IMR-90 (cell line): ENCODE measurements around the gene PTPRO. TPM values are rescaled to one million over a fixed set of nuclear protein-coding genes. Genes with fewer than 3 reads are reported as not detected.

Experiments
- ATAC-seq: fragments of 200-7000 bp; cut with Tn5 transposase; 2 replicates; pipeline ENCODE4 v1.9.1; 2020; ENCODE audit warnings: low read depth, mild to moderate bottlenecking, moderate library complexity
- BruUV-seq: library from RNA; stranded (reverse); fragments of 400-500 nt; replicated peaks from 2 replicates; lab custom pipeline; 2021; lab: Mats Ljungman, UMichigan
- CTCF ChIA-PET: fragments of 300-600 bp; formaldehyde crosslinking; extraction: SDS; loops from one replicate; lab custom pipeline; 2021; ENCODE audit warnings: antibody characterized with exemption; lab: Yijun Ruan, JAX
- POLR2A ChIA-PET: fragments of 300-600 bp; sonication (Branson Sonifier 250); formaldehyde crosslinking; loops from one replicate; lab custom pipeline; 2022; ENCODE audit warnings: antibody characterized with exemption; ENCODE audit not compliant: unreplicated experiment; lab: Charles Lee
- DNase-seq: peaks from one replicate; pipeline ENCODE4 v3.0.0; 2013
- H2AFZ ChIP-seq: replicated peaks from 2 replicates; pipeline ENCODE3; 2013; ENCODE audit warnings: low read length, mild to moderate bottlenecking; ENCODE audit not compliant: poor library complexity
- H2AK5ac ChIP-seq: 2 replicates; pipeline ENCODE4 v1.6.1; 2013; ENCODE audit warnings: low read depth, low read length, inconsistent platforms
- H2AK9ac ChIP-seq: replicated peaks from 2 replicates; pipeline ENCODE3; 2013; ENCODE audit warnings: mild to moderate bottlenecking, low read depth, low read length, moderate library complexity; ENCODE audit not compliant: poor library complexity
- H2BK120ac ChIP-seq: 2 replicates; pipeline ENCODE4 v1.6.1; 2013; ENCODE audit warnings: low read depth, low read length, inconsistent platforms
- H2BK15ac ChIP-seq: 3 replicates; pipeline ENCODE4 v1.6.1; 2013; ENCODE audit warnings: low read depth, low read length, inconsistent platforms
- H2BK20ac ChIP-seq: 2 replicates; pipeline ENCODE4 v1.6.1; 2013; ENCODE audit warnings: low read depth, mild to moderate bottlenecking, inconsistent platforms, low read length, moderate library complexity
- H2BK5ac ChIP-seq: 2 replicates; pipeline ENCODE4 v1.6.1; 2013; ENCODE audit warnings: mild to moderate bottlenecking, low read depth, low read length, inconsistent platforms; ENCODE audit not compliant: poor library complexity, severe bottlenecking
- H3K14ac ChIP-seq: replicated peaks from 2 replicates; pipeline ENCODE4 v1.6.1; 2013; ENCODE audit warnings: low read depth, low read length, inconsistent platforms
- H3K18ac ChIP-seq: 2 replicates; pipeline ENCODE4 v1.6.1; 2013; ENCODE audit warnings: low read depth, low read length, control low read depth
- H3K23ac ChIP-seq: 2 replicates; pipeline ENCODE4 v1.6.1; 2013; ENCODE audit warnings: low read depth, low read length, inconsistent platforms
- H3K27ac ChIP-seq: 2 replicates; pipeline ENCODE4 v1.5.1; 2013; ENCODE audit warnings: mild to moderate bottlenecking, control low read depth, low read length; ENCODE audit not compliant: insufficient read depth
- H3K27me3 ChIP-seq: 2 replicates; pipeline ENCODE4 v1.6.1; 2013; ENCODE audit warnings: low read length; ENCODE audit not compliant: control insufficient read depth, insufficient read depth
- H3K36me3 ChIP-seq: 2 replicates; pipeline ENCODE4 v1.6.1; 2013; ENCODE audit warnings: low read length, mixed read lengths; ENCODE audit not compliant: control insufficient read depth, insufficient read depth
- H3K4ac ChIP-seq: 2 replicates; pipeline ENCODE4 v1.6.1; 2013; ENCODE audit warnings: low read depth, low read length, inconsistent platforms
- H3K4me1 ChIP-seq: 2 replicates; pipeline ENCODE4 v1.6.1; 2013; ENCODE audit warnings: low read length, mixed read lengths; ENCODE audit not compliant: control insufficient read depth, insufficient read depth
- H3K4me2 ChIP-seq: 2 replicates; pipeline ENCODE4 v1.6.1; 2013; ENCODE audit warnings: low read depth, mild to moderate bottlenecking, control low read depth, low read length, moderate library complexity
- H3K4me3 ChIP-seq: 2 replicates; pipeline ENCODE4 v1.5.1; 2013; ENCODE audit warnings: low read depth, mild to moderate bottlenecking, control low read depth, low read length, moderate library complexity; ENCODE audit not compliant: insufficient read depth
- H3K56ac ChIP-seq: 2 replicates; pipeline ENCODE4 v1.6.1; 2013; ENCODE audit warnings: low read length, inconsistent platforms; ENCODE audit not compliant: insufficient read depth; ENCODE audit errors: extremely low read depth
- H3K79me1 ChIP-seq, 2 experiments: 2 replicates each; pipeline ENCODE4 v1.6.1; 2013; ENCODE audit warnings: low read length in 2 of 2, inconsistent platforms in 1 of 2, low read depth in 1 of 2
- H3K9ac ChIP-seq: 2 replicates; pipeline ENCODE4 v1.6.1; 2013; ENCODE audit warnings: low read depth, low read length, control low read depth
- H3K9me1 ChIP-seq: 2 replicates; pipeline ENCODE4 v1.6.1; 2013; ENCODE audit warnings: low read length, inconsistent platforms; ENCODE audit not compliant: insufficient read depth
- H3K9me3 ChIP-seq: 2 replicates; pipeline ENCODE4 v1.6.1; 2013; ENCODE audit warnings: low read length; ENCODE audit not compliant: control insufficient read depth, insufficient read depth
- H4K20me1 ChIP-seq: 2 replicates; pipeline ENCODE4 v1.6.1; 2013; ENCODE audit warnings: low read length, inconsistent platforms; ENCODE audit not compliant: insufficient read depth
- H4K5ac ChIP-seq: 2 replicates; pipeline ENCODE4 v1.6.1; 2013; ENCODE audit warnings: mild to moderate bottlenecking, low read depth, low read length, control low read depth
- H4K8ac ChIP-seq, 2 experiments: 2 replicates each; pipeline ENCODE4 v1.6.1; 2013; ENCODE audit warnings: low read depth in 2 of 2, low read length in 2 of 2, control low read depth in 1 of 2, inconsistent platforms in 1 of 2
- H4K91ac ChIP-seq: 2 replicates; pipeline ENCODE4 v1.6.1; 2013; ENCODE audit warnings: low read depth, low read length, inconsistent platforms; ENCODE audit not compliant: insufficient read depth
- MAZ ChIP-seq: IDR thresholded peaks from 2 replicates; pipeline ENCODE4 v1.6.1; 2012; ENCODE audit warnings: low read depth, mild to moderate bottlenecking, low read length, improper control_type of control experiment, moderate library complexity, borderline replicate concordance
- NFE2L2 ChIP-seq: fragments of 150-350 bp; IDR thresholded peaks from 2 replicates; pipeline ENCODE4 v1.6.1; 2016; ENCODE audit warnings: low read depth, mild to moderate bottlenecking, low read length
- RCOR1 ChIP-seq: IDR thresholded peaks from 2 replicates; pipeline ENCODE4 v1.6.1; 2012; ENCODE audit warnings: mild to moderate bottlenecking, low read length, improper control_type of control experiment; ENCODE audit not compliant: insufficient replicate concordance
- WGBS, 2 experiments: methylation state at CpG; one replicate each; pipeline versions ENCODE4 v1.1.5 to v1.1.7; 2013; ENCODE audit warnings: missing lambda C conversion rate in 2 of 2; ENCODE audit not compliant: insufficient read length in 1 of 2; ENCODE audit errors: extremely low coverage in 2 of 2; 5-methylcytosine and 5-hydroxymethylcytosine counted together
- dilution Hi-C: fragments of 300-500 bp; cut with HindIII; formaldehyde crosslinking; loops from one replicate; pipeline ENCODE4 v1.14.3; 2018; ENCODE audit warnings: low sequenced_read_pairs; ENCODE audit not compliant: unreplicated experiment
- in situ Hi-C: fragments of 300-500 bp; cut with MboI; formaldehyde crosslinking; loops from 3 replicates; pipeline ENCODE4 v1.14.3; 2019; ENCODE audit warnings: low sequenced_read_pairs, inconsistent platforms, mixed read lengths
- intact Hi-C: fragments of 100-400 bp; cut with micrococcal nuclease; formaldehyde crosslinking; loops from 2 replicates; pipeline ENCODE4 v1.10.0; 2022
- polyA plus RNA-seq, 3 experiments: library from polyadenylated mRNA; depleted of rRNA; stranded (reverse); fragments of >200 nt; gene quantifications; 2 replicates each; pipeline ENCODE4 v1.2.3, GENCODE V29; 2012; ENCODE audit warnings: low replicate concordance in 1 of 3
- total RNA-seq: library from RNA; depleted of rRNA; stranded (reverse); fragments of >200 nt; gene quantifications from 2 replicates; pipeline ENCODE4 v1.2.3, GENCODE V29; 2012
- TF ChIP-seq, protein P1 (sequence below): conservative IDR thresholded peaks from 2 replicates; pipeline ENCODE4 v1.5.1; 2012; ENCODE audit warnings: mild to moderate bottlenecking, low read depth, low read length, improper control_type of control experiment

PTPRO gene
- total and polyA plus RNA-seq, 2 of the 4 experiments (the other 2 are of a cell fraction): 0.03 to 0.18 TPM

DNA sequence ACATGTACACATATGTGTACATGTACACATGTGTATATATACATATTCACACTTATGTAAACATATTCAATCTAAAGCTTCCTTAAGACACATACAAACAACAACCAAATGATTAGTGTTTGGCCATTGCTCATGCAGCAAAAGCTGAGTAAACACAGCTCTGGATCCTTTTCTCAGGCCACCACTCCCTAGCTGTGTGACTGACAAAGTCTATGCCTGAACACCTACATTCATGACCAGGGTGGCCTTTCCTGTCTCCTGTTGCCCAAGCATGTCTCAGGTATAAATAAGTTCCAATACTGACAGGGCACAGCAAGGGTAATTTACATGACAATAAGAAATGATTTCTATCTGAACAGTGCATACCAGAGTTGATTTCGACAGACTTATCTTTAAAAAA, 1.4 kb upstream of the PTPRO start:
- in situ Hi-C loops: no loop called here

More for the DNA sequence above, 1.4 kb upstream of the PTPRO start:
- no peak for DNase-seq
- H3K18ac ChIP-seq: no peak overlapping the region
- H3K9me3 ChIP-seq: no peaks in the 10 kb centered on the region
- no peak overlapping the region for H2BK20ac ChIP-seq
- no TSS peak for BruUV-seq
- H2BK120ac ChIP-seq: no peak overlapping the region
- ChIA-PET CTCF (interaction anchor here (1.2 kb wide), 1 partner anchor 18 kb away, joined by 3 read pairs; no protein-coding TSS in a partner anchor), POLR2A (no interaction called here)
- H3K14ac ChIP-seq: no peak overlapping the region
- no peak overlapping the region for H2AK5ac ChIP-seq
- H4K91ac ChIP-seq: no peak overlapping the region
- no peaks in the 10 kb centered on the region for H3K4me1 ChIP-seq
- no peaks in the 10 kb centered on the region for H4K20me1 ChIP-seq
- H4K8ac ChIP-seq: no peak overlapping the region
- no peak overlapping the region for H3K4me2 ChIP-seq
- H3K9ac ChIP-seq: no peak overlapping the region
- H4K5ac ChIP-seq: no peak overlapping the region
- no peak for ATAC-seq
- no peak overlapping the region for H3K56ac ChIP-seq
- intact Hi-C loops: no loop called here
- H2BK5ac ChIP-seq: no peak overlapping the region
- no peaks in the 10 kb centered on the region for H3K9me1 ChIP-seq
- H2AFZ ChIP-seq: no peak overlapping the region
- H3K4me3 ChIP-seq: no peak overlapping the region
- H3K4ac ChIP-seq: no peak overlapping the region
- H3K27me3 ChIP-seq: peaks cover 12% of the 10 kb centered on the region
- H3K79me1 ChIP-seq: no peaks in the 10 kb centered on the region
- H3K27ac ChIP-seq: no peak overlapping the region
- H3K23ac ChIP-seq: no peak overlapping the region
- dilution Hi-C loops: no loop called here
- no peak overlapping the region for H2BK15ac ChIP-seq
- no peak overlapping the region for H2AK9ac ChIP-seq
- no CpG with 5 or more reads among the region's 1 CpG for WGBS, 2 experiments
- TF ChIP-seq NFE2L2 (no peak), RCOR1 (no peak), MAZ (no peak)
- TF ChIP-seq, protein P1, sequence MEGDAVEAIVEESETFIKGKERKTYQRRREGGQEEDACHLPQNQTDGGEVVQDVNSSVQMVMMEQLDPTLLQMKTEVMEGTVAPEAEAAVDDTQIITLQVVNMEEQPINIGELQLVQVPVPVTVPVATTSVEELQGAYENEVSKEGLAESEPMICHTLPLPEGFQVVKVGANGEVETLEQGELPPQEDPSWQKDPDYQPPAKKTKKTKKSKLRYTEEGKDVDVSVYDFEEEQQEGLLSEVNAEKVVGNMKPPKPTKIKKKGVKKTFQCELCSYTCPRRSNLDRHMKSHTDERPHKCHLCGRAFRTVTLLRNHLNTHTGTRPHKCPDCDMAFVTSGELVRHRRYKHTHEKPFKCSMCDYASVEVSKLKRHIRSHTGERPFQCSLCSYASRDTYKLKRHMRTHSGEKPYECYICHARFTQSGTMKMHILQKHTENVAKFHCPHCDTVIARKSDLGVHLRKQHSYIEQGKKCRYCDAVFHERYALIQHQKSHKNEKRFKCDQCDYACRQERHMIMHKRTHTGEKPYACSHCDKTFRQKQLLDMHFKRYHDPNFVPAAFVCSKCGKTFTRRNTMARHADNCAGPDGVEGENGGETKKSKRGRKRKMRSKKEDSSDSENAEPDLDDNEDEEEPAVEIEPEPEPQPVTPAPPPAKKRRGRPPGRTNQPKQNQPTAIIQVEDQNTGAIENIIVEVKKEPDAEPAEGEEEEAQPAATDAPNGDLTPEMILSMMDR: no peak
- no peaks in the 10 kb centered on the region for H3K36me3 ChIP-seq
